Trophoblast cell (in vitro differentiated cells and primary cell): ENCODE measurements around the gene SARNP.

Experiments used
- DNase-seq, 2 donors: peaks; one replicate each; pipeline ENCODE4 v3.0.0-alpha.2; 2016
- H2AFZ ChIP-seq: 2 replicates; pipeline ENCODE4 v1.6.1; 2013; ENCODE audit warnings: low read length, moderate library complexity, mild to moderate bottlenecking; ENCODE audit not compliant: insufficient read depth, poor library complexity
- H2AK5ac ChIP-seq: 2 replicates; pipeline ENCODE4 v1.6.1; 2013; ENCODE audit warnings: mild to moderate bottlenecking, low read length
- H2BK120ac ChIP-seq: 2 replicates; pipeline ENCODE4 v1.6.1; 2013; ENCODE audit warnings: low read length, mild to moderate bottlenecking, moderate library complexity; ENCODE audit not compliant: insufficient read depth, poor library complexity
- H2BK12ac ChIP-seq: 2 replicates; pipeline ENCODE4 v1.6.1; 2013; ENCODE audit warnings: mild to moderate bottlenecking, low read length, moderate library complexity
- H2BK5ac ChIP-seq: 2 replicates; pipeline ENCODE4 v1.6.1; 2013; ENCODE audit warnings: low read length, low read depth, moderate library complexity, mild to moderate bottlenecking; ENCODE audit not compliant: poor library complexity
- H3K14ac ChIP-seq: 2 replicates; pipeline ENCODE4 v1.6.1; 2013; ENCODE audit warnings: mild to moderate bottlenecking, low read length
- H3K18ac ChIP-seq: 2 replicates; pipeline ENCODE4 v1.6.1; 2013; ENCODE audit warnings: mild to moderate bottlenecking, low read length
- H3K23ac ChIP-seq: 2 replicates; pipeline ENCODE4 v1.6.1; 2013; ENCODE audit warnings: low read length
- H3K27ac ChIP-seq: 2 replicates; pipeline ENCODE4 v1.5.1; 2013; ENCODE audit warnings: low read depth, mild to moderate bottlenecking, inconsistent platforms, low read length, moderate library complexity
- H3K27me3 ChIP-seq: 2 replicates; pipeline ENCODE4 v1.6.1; 2013; ENCODE audit warnings: inconsistent platforms, mild to moderate bottlenecking, low read length, moderate library complexity; ENCODE audit not compliant: insufficient read depth
- H3K36me3 ChIP-seq, 2 experiments: 1 replicate in 1 of 2; 2 replicates in 1 of 2; pipeline ENCODE4 v1.6.1; 2013; ENCODE audit warnings: low read length in 2 of 2, mild to moderate bottlenecking in 2 of 2, moderate library complexity in 1 of 2; ENCODE audit not compliant: insufficient read depth in 2 of 2, control insufficient read depth in 1 of 2
- H3K4ac ChIP-seq: 2 replicates; pipeline ENCODE4 v1.6.1; 2013; ENCODE audit warnings: low read depth, mild to moderate bottlenecking, low read length, moderate library complexity
- H3K4me1 ChIP-seq, 2 experiments: 1 replicate in 1 of 2; 2 replicates in 1 of 2; pipeline ENCODE4 v1.6.1; 2013; ENCODE audit warnings: low read length in 2 of 2, mild to moderate bottlenecking in 2 of 2, moderate library complexity in 1 of 2; ENCODE audit not compliant: insufficient read depth in 2 of 2, control insufficient read depth in 1 of 2
- H3K4me2 ChIP-seq: 2 replicates; pipeline ENCODE4 v1.6.1; 2013; ENCODE audit warnings: inconsistent platforms, mild to moderate bottlenecking, low read length, moderate library complexity
- H3K4me3 ChIP-seq: 2 replicates; pipeline ENCODE4 v1.5.1; 2013; ENCODE audit warnings: mild to moderate bottlenecking, low read depth, low read length, inconsistent platforms
- H3K79me1 ChIP-seq: one replicate; pipeline ENCODE4 v1.6.1; 2013; ENCODE audit warnings: low read length
- H3K79me2 ChIP-seq: 2 replicates; pipeline ENCODE4 v1.6.1; 2013; ENCODE audit warnings: low read length, mild to moderate bottlenecking; ENCODE audit not compliant: control insufficient read depth, insufficient read depth, poor library complexity
- H3K9ac ChIP-seq: 2 replicates; pipeline ENCODE4 v1.6.1; 2013; ENCODE audit warnings: mild to moderate bottlenecking, low read length
- H3K9me3 ChIP-seq: 2 replicates; pipeline ENCODE4 v1.6.1; 2013; ENCODE audit warnings: low read depth, mild to moderate bottlenecking, control low read depth, inconsistent platforms, low read length; ENCODE audit not compliant: insufficient read depth
- H4K12ac ChIP-seq: 2 replicates; pipeline ENCODE4 v1.6.1; 2013; ENCODE audit warnings: low read depth, mild to moderate bottlenecking, low read length, moderate library complexity
- H4K8ac ChIP-seq: 2 replicates; pipeline ENCODE4 v1.6.1; 2013; ENCODE audit warnings: low read depth, mild to moderate bottlenecking, low read length, moderate library complexity
- H4K91ac ChIP-seq: one replicate; pipeline ENCODE4 v1.6.1; 2013; ENCODE audit warnings: low read depth, mild to moderate bottlenecking, low read length, moderate library complexity
- WGBS: extraction: QIAGEN DNeasy Blood & Tissue Kit; methylation state at CpG from one replicate; pipeline ENCODE4 v1.1.7; 2013; ENCODE audit warnings: missing lambda C conversion rate; ENCODE audit not compliant: insufficient read length, insufficient coverage; ENCODE audit errors: extremely low coverage; 5-methylcytosine and 5-hydroxymethylcytosine counted together

SARNP gene

GRCh38 chr12:55847033-55847432, 29.5 kb upstream of the SARNP start:
- H3K4ac ChIP-seq = no peak overlapping the region
- H3K4me2 ChIP-seq = no peak overlapping the region
- no peak overlapping the region for H3K23ac ChIP-seq
- no peak overlapping the region for H4K8ac ChIP-seq
- H3K9me3 ChIP-seq = no peaks in the 10 kb centered on the region
- peaks cover 6% of the 10 kb centered on the region for H3K79me1 ChIP-seq
- no peak overlapping the region for H4K91ac ChIP-seq
- H3K27ac ChIP-seq = no peak overlapping the region
- DNase-seq = peak; percentile 62
- no peaks in the 10 kb centered on the region for H3K27me3 ChIP-seq
- WGBS = no CpG with 5 or more reads among the region's 3 CpGs
- H3K36me3 ChIP-seq = no peaks in the 10 kb centered on the region
- H3K18ac ChIP-seq = no peak overlapping the region
- no peak overlapping the region for H4K12ac ChIP-seq
- H2BK12ac ChIP-seq = no peak overlapping the region
- H3K4me1 ChIP-seq = peaks cover 10 to 15% of the 10 kb centered on the region in 2 experiments
- H3K4me3 ChIP-seq = no peak overlapping the region
- no peak overlapping the region for H2BK5ac ChIP-seq
- H2BK120ac ChIP-seq = no peak overlapping the region
- no peak overlapping the region for H2AFZ ChIP-seq
- H3K9ac ChIP-seq = no peak overlapping the region
- H3K14ac ChIP-seq = no peak overlapping the region
- peaks cover 4% of the 10 kb centered on the region for H3K79me2 ChIP-seq
- H2AK5ac ChIP-seq = no peak overlapping the region

DNA sequence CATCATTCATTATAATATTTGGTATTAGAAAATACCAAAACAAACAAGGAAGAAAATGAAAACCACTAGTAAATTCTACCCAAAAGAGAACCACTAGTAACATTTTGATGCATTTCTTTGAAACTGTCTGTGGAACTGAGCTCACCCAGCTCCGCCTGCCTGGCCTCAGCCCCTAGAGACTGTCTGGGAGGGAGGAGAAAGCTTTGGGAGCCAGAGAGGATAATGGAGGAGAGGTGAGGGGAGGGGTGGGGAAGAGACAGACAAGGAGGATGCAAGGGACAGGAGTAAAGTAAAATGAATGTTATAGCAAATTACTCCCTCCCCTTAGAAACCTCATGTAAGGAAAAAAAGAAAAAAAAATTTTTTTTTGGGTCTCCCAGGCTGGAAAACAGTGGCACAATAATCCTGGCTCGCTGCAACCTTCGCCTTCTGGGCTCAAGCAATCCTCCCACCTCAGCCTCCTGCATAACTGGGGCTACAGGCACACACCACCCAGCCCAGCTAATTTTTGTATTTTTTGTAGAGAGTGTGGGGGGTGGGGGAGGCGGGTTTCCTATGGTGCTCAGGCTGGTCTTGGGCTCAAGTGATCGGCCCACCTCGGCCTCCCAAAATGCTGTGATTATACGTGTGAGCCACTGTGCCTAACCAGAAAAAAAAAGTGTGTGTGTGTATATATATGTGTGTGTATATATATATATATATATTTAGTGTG, 28.4 kb upstream of the SARNP start:
- Histone ChIP-seq H2BK12ac (no peak overlapping the region), H3K9ac (no peak overlapping the region), H3K18ac (no peak overlapping the region), H2AK5ac (no peak overlapping the region), H3K14ac (no peak overlapping the region), H3K4ac (no peak overlapping the region), H3K4me3 (no peak overlapping the region), H2AFZ (no peak overlapping the region), H3K4me1 (peaks cover 11 to 18% of the 10 kb centered on the region in 2 experiments), H2BK120ac (no peak overlapping the region), H3K27ac (no peak overlapping the region), H3K79me2 (peaks cover 4% of the 10 kb centered on the region), H2BK5ac (no peak overlapping the region), H3K9me3 (no peaks in the 10 kb centered on the region), H3K4me2 (no peak overlapping the region), H3K36me3 (no peaks in the 10 kb centered on the region), H4K8ac (no peak overlapping the region), H3K23ac (no peak overlapping the region), H4K12ac (no peak overlapping the region), H3K27me3 (no peaks in the 10 kb centered on the region), H4K91ac (no peak overlapping the region), H3K79me1 (peaks cover 6% of the 10 kb centered on the region)
- no CpG with 5 or more reads among the region's 7 CpGs for WGBS
- DNase-seq = no peak

GRCh38 chr12:55845361-55845760, 27.8 kb upstream of the SARNP start:
- Histone ChIP-seq H2AFZ (no peak overlapping the region), H3K9ac (no peak overlapping the region), H2BK12ac (no peak overlapping the region), H2BK120ac (no peak overlapping the region), H3K4me3 (no peak overlapping the region), H3K9me3 (no peaks in the 10 kb centered on the region), H4K8ac (no peak overlapping the region), H3K4me2 (no peak overlapping the region), H2BK5ac (no peak overlapping the region), H3K4me1 (peaks cover 14 to 21% of the 10 kb centered on the region in 2 experiments), H3K27me3 (no peaks in the 10 kb centered on the region), H3K27ac (no peak overlapping the region), H4K12ac (no peak overlapping the region), H3K36me3 (no peaks in the 10 kb centered on the region), H3K79me2 (peaks cover 4% of the 10 kb centered on the region), H3K79me1 (peaks cover 9% of the 10 kb centered on the region), H4K91ac (no peak overlapping the region), H3K18ac (no peak overlapping the region), H3K23ac (no peak overlapping the region), H2AK5ac (peak overlapping the region; percentile 35), H3K4ac (no peak overlapping the region), H3K14ac (no peak overlapping the region)
- no peak for DNase-seq
- WGBS = no CpG with 5 or more reads among the region's 5 CpGs

DNA sequence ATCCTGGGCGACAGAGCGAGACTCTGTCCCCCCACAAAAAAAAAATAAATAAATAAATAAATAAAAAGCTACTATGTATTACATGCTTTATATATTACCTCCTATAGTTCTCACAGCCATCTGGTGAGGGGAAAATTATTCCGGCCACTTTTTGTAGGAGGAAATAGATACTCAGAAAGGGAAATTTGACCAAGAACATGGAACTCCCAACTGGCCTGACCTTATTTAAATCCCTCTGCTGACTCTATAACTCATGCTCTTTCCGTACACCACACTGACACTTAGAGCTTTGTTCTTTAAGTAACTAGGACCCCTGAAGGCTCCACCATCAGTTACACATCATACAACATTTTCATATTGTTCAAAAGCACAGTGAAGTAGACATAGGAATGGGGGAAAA, 27.4 kb upstream of the SARNP start:
- Histone ChIP-seq H3K4me1 (peaks cover 15 to 21% of the 10 kb centered on the region in 2 experiments), H3K4me3 (no peak overlapping the region), H3K27ac (no peak overlapping the region), H2AFZ (no peak overlapping the region), H4K12ac (no peak overlapping the region), H2BK120ac (no peak overlapping the region), H3K27me3 (no peaks in the 10 kb centered on the region), H3K79me2 (peaks cover 4% of the 10 kb centered on the region), H3K36me3 (no peaks in the 10 kb centered on the region), H3K4ac (no peak overlapping the region), H2AK5ac (no peak overlapping the region), H3K79me1 (peaks cover 9% of the 10 kb centered on the region), H3K23ac (no peak overlapping the region), H2BK5ac (no peak overlapping the region), H4K8ac (no peak overlapping the region), H4K91ac (no peak overlapping the region), H3K9me3 (no peaks in the 10 kb centered on the region), H3K4me2 (no peak overlapping the region), H3K18ac (no peak overlapping the region), H3K14ac (no peak overlapping the region), H3K9ac (no peak overlapping the region), H2BK12ac (no peak overlapping the region)
- DNase-seq = no peak
- WGBS = no CpG with 5 or more reads among the region's 4 CpGs
